Measurements from ENCODE around the gene ANKRD55.
"Not testable (repeated sequence)": the region's sequence is repeated elsewhere in the genome, so short reads cannot be mapped to it uniquely, and the experiment has no call there.

Gene ANKRD55

GRCh38 chr5:56207537-56207936 is 25.6 kb downstream of the ANKRD55 start:
- ATAC-seq = no peak

GRCh38 chr5:56206126-56206910 is 26.8 kb downstream of the ANKRD55 start:
- H3K36me3 Mint-ChIP-seq (ENCODE audit: low read depth) = no peaks in the 10 kb centered on the region
- ATAC-seq = no peak
- H3K27ac Mint-ChIP-seq = no peak overlapping the region
- H3K4me3 Mint-ChIP-seq = no peak overlapping the region
- H3K27me3 Mint-ChIP-seq = no peaks in the 10 kb centered on the region
- no peaks in the 10 kb centered on the region for H3K9me3 Mint-ChIP-seq
- H3K4me1 Mint-ChIP-seq = peaks cover under 1% of the 10 kb centered on the region
- no peak for DNase-seq

More at GRCh38 chr5:56207537-56207936, 25.6 kb downstream of the ANKRD55 start:
- Mint-ChIP-seq H3K36me3 (ENCODE audit: low read depth) (no peaks in the 10 kb centered on the region), H3K4me1 (no peaks in the 10 kb centered on the region), H3K9me3 (no peaks in the 10 kb centered on the region), H3K27ac (no peak overlapping the region), H3K27me3 (no peaks in the 10 kb centered on the region), H3K4me3 (no peak overlapping the region)
- no peak for DNase-seq

- H3K4me3 Mint-ChIP-seq; H3K36me3 Mint-ChIP-seq (ENCODE audit: low read depth); H3K4me1 Mint-ChIP-seq; DNase-seq; H3K9me3 Mint-ChIP-seq; H3K27me3 Mint-ChIP-seq; ATAC-seq; H3K27ac Mint-ChIP-seq: not testable (repeated sequence)
Observed at GRCh38 chr5:56203936-56204335, 29.2 kb downstream of the ANKRD55 start.

- DNase-seq (no peak), ATAC-seq (no peak)
- Mint-ChIP-seq H3K9me3 (no peaks in the 10 kb centered on the region), H3K27ac (no peak overlapping the region), H3K36me3 (ENCODE audit: low read depth) (no peaks in the 10 kb centered on the region), H3K27me3 (no peaks in the 10 kb centered on the region), H3K4me1 (peaks cover 6% of the 10 kb centered on the region), H3K4me3 (no peak overlapping the region)
Observed at GRCh38 chr5:56202483-56202882, 30.6 kb downstream of the ANKRD55 start.

- not testable (repeated sequence) for H3K36me3 Mint-ChIP-seq (ENCODE audit: low read depth); DNase-seq; H3K27ac Mint-ChIP-seq; H3K4me1 Mint-ChIP-seq; ATAC-seq; H3K4me3 Mint-ChIP-seq; H3K9me3 Mint-ChIP-seq; H3K27me3 Mint-ChIP-seq
Observed at GRCh38 chr5:56201762-56202261, 31.3 kb downstream of the ANKRD55 start.

- no peaks in the 10 kb centered on the region for H3K36me3 Mint-ChIP-seq (ENCODE audit: low read depth)
- peak; percentile 100 for ATAC-seq
- H3K4me1 Mint-ChIP-seq = peaks cover 6% of the 10 kb centered on the region
- no peaks in the 10 kb centered on the region for H3K27me3 Mint-ChIP-seq
- no peak overlapping the region for H3K4me3 Mint-ChIP-seq
- no peaks in the 10 kb centered on the region for H3K9me3 Mint-ChIP-seq
- H3K27ac Mint-ChIP-seq = no peak overlapping the region
- peak; percentile 53 for DNase-seq
Observed at GRCh38 chr5:56200971-56201666, 32.0 kb downstream of the ANKRD55 start.

GRCh38 chr5:56195016-56195415 is 38.1 kb downstream of the ANKRD55 start:
- Mint-ChIP-seq H3K9me3 (peaks cover 5% of the 10 kb centered on the region), H3K36me3 (ENCODE audit: low read depth) (no peaks in the 10 kb centered on the region), H3K4me3 (no peak overlapping the region), H3K27me3 (no peaks in the 10 kb centered on the region), H3K4me1 (peaks cover 9% of the 10 kb centered on the region), H3K27ac (no peak overlapping the region)
- DNase-seq (no peak), ATAC-seq (no peak)

- no peak for DNase-seq
- Mint-ChIP-seq H3K27me3 (no peaks in the 10 kb centered on the region), H3K27ac (no peak overlapping the region), H3K4me1 (peaks cover 9% of the 10 kb centered on the region), H3K4me3 (no peak overlapping the region), H3K36me3 (ENCODE audit: low read depth) (no peaks in the 10 kb centered on the region), H3K9me3 (peaks cover 6% of the 10 kb centered on the region)
- no peak for ATAC-seq
Observed at GRCh38 chr5:56192246-56192645, 40.9 kb downstream of the ANKRD55 start.

GRCh38 chr5:56191656-56192055 is 41.5 kb downstream of the ANKRD55 start:
- DNase-seq = no peak
- no peaks in the 10 kb centered on the region for H3K36me3 Mint-ChIP-seq (ENCODE audit: low read depth)

GRCh38 chr5:56190497-56190896 is 42.6 kb downstream of the ANKRD55 start:
- H3K27me3 Mint-ChIP-seq = no peaks in the 10 kb centered on the region
- no peak overlapping the region for H3K27ac Mint-ChIP-seq

More at GRCh38 chr5:56191656-56192055, 41.5 kb downstream of the ANKRD55 start:
- H3K4me1 Mint-ChIP-seq = peaks cover 9% of the 10 kb centered on the region
- peaks cover 6% of the 10 kb centered on the region for H3K9me3 Mint-ChIP-seq
- no peak for ATAC-seq
- H3K4me3 Mint-ChIP-seq = no peak overlapping the region
- no peaks in the 10 kb centered on the region for H3K27me3 Mint-ChIP-seq
- no peak overlapping the region for H3K27ac Mint-ChIP-seq

GRCh38 chr5:56185768-56186311 is 47.3 kb downstream of the ANKRD55 start:
- H3K4me1 Mint-ChIP-seq = peaks cover 10% of the 10 kb centered on the region
- H3K27me3 Mint-ChIP-seq = no peaks in the 10 kb centered on the region
- H3K27ac Mint-ChIP-seq = no peak overlapping the region
- ATAC-seq = no peak
- no peak for DNase-seq
- H3K36me3 Mint-ChIP-seq (ENCODE audit: low read depth) = no peaks in the 10 kb centered on the region
- peaks cover 6% of the 10 kb centered on the region for H3K9me3 Mint-ChIP-seq
- H3K4me3 Mint-ChIP-seq = no peak overlapping the region

More at GRCh38 chr5:56190497-56190896, 42.6 kb downstream of the ANKRD55 start:
- no peaks in the 10 kb centered on the region for H3K36me3 Mint-ChIP-seq (ENCODE audit: low read depth)
- DNase-seq (no peak), ATAC-seq (no peak)
- peaks cover 6% of the 10 kb centered on the region for H3K9me3 Mint-ChIP-seq
- H3K4me3 Mint-ChIP-seq = no peak overlapping the region
- H3K4me1 Mint-ChIP-seq = peaks cover 9% of the 10 kb centered on the region

- no peaks in the 10 kb centered on the region for H3K9me3 Mint-ChIP-seq
- no peaks in the 10 kb centered on the region for H3K36me3 Mint-ChIP-seq (ENCODE audit: low read depth)
- H3K27ac Mint-ChIP-seq = no peak overlapping the region
- ATAC-seq (peak; percentile 54), DNase-seq (no peak)
- H3K4me3 Mint-ChIP-seq = no peak overlapping the region
- H3K27me3 Mint-ChIP-seq = no peaks in the 10 kb centered on the region
- H3K4me1 Mint-ChIP-seq = peaks cover 3% of the 10 kb centered on the region
Observed at GRCh38 chr5:56183506-56183905, 49.6 kb downstream of the ANKRD55 start.

GRCh38 chr5:56179442-56179841 is 53.7 kb downstream of the ANKRD55 start:
- Mint-ChIP-seq H3K4me3 (no peak overlapping the region), H3K9me3 (no peaks in the 10 kb centered on the region), H3K36me3 (ENCODE audit: low read depth) (no peaks in the 10 kb centered on the region), H3K27ac (no peak overlapping the region), H3K4me1 (peaks cover 3% of the 10 kb centered on the region), H3K27me3 (no peaks in the 10 kb centered on the region)
- ATAC-seq (no peak), DNase-seq (no peak)

GRCh38 chr5:56178823-56179222 is 54.3 kb downstream of the ANKRD55 start:
- Mint-ChIP-seq H3K36me3 (ENCODE audit: low read depth) (no peaks in the 10 kb centered on the region), H3K4me3 (no peak overlapping the region), H3K27ac (no peak overlapping the region), H3K4me1 (peaks cover 3% of the 10 kb centered on the region), H3K27me3 (no peaks in the 10 kb centered on the region), H3K9me3 (no peaks in the 10 kb centered on the region)
- no peak for DNase-seq
- no peak for ATAC-seq
